Daoy (cell line): ENCODE measurements around the gene NINL. TPM values are rescaled to one million over a fixed set of nuclear protein-coding genes. Genes with fewer than 3 reads are reported as not detected.
"Not testable (repeated sequence)": the region's sequence is repeated elsewhere in the genome, so short reads cannot be mapped to it uniquely, and the experiment has no call there.

Experiments used
- DNase-seq: peaks from one replicate; pipeline ENCODE4 v3.0.0-alpha.2; 2015; ENCODE audit warnings: low read depth
- total RNA-seq: library from RNA; depleted of rRNA; stranded (reverse); fragments of >200 nt; shearing (Covaris generic); gene quantifications from 2 replicates; pipeline ENCODE4 v1.2.3, GENCODE V29; 2014

NINL gene
- total RNA-seq, 1 experiment from 2014 or later = 5.8 TPM

- DNase-seq = no peak
Observed at GRCh38 chr20:25592135-25592852, 7.0 kb upstream of the NINL start.

DNA sequence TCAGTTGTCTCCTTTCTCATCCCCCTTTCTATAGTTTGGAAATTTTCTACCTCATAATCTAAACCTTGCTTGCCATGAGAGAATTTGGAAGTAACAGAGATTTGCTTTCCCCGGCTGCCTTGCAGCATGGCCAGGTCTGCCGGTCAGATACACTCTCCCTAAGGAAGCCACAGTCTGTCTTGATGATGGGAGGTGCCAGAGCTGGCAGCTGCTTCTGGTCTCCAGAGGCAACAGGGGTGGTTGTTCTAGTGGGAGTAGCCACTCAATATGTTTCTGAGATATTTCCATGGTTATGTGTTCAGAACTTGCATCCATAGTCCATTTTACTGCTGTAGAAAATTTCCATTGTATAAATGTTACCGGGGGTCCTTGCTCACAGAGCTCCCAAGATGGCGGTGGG, 5.4 kb upstream of the NINL start:
- DNase-seq = not testable (repeated sequence)

GRCh38 chr20:25588491-25588890, 3.2 kb upstream of the NINL start:
- DNase-seq = no peak

DNA sequence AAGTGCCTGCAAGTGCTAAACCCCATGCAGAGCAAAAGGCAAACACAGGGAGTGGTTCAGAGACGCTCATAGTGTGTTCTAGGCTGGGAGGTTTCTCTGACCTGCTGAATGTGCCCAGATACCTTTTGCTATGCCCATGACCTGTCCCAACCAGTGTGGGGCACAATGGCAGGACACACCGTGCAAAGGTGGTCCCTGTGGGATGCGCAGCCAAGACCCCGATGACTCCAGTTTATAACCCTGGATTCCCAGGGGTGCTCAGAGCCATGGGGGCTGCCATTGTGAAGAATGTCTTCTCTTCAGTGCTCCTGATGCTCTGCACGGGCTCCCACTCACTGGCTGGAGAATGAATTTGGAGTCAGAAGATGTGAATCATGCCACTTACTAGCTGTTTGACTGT, 2.2 kb upstream of the NINL start:
- no peak for DNase-seq

DNA sequence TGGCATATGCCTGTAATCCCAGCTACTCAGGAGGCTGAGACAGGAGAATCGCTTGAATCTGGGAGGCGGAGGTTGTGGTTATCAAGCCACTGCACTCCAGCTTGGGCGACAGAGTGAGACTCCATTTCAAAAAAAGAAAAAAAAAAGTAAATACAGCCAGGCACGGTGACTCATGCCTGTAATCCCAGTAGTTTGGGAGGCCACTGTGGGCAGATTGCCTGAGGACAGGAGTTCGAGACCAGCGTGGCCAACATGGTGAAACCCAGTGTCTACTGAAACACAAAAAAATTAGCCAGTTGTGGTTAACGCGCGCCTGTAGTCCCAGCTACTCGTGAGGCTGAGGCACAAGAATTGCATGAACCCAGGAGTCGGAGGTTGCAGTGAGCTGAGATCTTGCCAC, 1.5 kb upstream of the NINL start:
- peak; percentile 36 for DNase-seq

DNA sequence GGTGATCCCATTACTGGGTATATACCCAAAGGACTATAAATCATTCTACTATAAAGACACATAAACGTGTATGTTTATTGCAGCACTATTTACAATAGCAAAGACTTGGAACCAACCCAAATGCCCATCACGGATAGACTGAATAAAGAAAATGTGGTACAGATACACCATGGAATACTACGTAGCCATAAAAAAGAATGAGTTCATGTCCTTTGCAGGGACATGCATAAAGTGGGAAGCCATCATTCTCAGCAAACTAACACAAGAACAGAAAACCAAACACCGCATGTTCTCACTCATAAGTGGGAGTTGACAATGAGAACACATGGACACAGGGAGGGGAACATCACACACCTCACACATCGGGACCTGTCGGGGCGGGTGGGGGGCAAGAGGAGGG, 1.7 kb downstream of the NINL start:
- DNase-seq = not testable (repeated sequence)

- DNase-seq = no peak
Observed at GRCh38 chr20:25580711-25581110, 4.6 kb downstream of the NINL start.

DNA sequence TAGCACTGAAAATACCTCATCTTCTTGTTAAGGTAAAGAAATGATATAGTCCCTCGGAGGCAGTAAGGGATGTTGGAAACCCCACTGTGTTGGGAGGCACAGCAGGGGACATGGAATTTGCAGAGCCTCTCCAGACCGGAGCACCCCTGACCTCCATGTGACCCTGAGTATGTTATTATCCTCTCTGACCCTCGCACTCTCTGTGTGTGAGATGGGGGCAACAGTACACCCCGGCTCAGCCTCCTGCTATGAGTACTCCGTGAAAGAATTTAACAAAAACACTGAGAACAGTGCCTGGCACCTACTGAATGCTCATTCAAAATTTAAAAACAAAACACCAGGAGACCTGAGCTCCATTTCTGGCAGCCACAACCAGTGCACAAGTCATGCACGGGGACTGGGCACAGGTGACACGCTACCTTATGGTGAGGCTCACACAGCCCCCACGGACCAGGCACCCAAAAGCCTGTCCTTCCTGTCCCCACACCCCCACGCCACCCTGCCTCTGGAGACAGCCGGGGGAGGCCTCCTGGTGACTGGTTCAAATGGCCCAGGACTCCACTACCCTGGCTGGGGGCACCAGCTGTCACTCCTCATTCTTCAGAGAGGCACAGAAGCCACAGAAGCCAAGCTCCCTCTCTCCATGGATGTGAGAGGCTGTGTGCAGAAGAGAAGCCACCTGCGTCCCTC, 6.1 kb downstream of the NINL start:
- peak; percentile 8 for DNase-seq

DNA sequence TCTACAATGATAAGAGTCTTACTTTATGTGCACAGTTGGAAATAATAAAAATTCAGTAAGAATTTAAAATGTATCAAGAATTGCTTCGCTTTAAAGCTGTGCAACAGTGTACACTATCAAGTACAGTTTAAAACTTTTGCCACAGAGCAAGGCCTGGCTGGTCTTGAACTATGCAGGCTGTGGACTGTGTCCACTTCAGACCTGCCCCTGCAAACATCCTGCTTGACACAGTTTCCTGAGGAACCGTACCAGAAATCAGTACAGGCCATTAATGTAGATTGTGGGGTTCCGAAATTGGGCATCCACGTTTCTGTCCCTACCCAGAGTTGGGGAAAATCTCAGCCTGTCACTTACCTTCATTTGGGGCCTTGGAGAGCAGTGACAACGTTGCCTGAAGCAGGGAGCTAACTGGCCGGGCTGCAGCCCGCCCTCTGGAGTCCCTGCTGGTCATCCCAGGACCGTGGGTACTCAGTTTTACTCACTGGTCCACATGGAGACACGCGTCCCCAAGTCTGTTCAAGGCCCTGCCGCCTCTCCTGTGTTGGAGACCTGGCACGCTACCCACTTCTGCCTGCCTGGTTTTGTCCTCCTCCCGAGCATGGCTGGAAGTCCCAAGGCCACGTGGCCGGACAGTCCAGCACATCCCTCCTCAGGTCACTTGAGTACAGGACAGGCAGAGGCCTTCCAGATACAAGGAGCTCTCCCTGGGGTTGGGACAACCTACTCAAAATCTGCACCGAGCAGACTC, 8.4 kb downstream of the NINL start:
- DNase-seq = no peak

DNA sequence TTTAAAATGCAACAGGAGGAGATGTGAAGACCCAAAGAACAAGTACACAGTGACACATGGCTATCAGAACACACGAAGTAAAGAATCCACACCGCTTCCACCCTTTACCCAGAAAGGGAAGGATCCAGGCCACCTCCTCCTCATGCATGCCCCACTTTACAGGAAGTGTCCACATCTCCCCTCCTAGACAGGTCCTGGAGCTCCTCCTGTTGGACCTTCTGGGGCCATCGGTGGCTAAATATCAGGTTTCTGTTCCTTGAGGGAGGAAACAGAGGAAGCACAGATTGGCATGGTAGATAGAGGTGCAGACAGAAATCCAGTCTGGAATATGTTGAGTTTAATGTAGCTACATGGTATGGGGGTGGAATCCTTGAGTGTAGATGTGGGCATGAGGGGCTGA, 10.9 kb downstream of the NINL start:
- DNase-seq = peak; percentile 19

GRCh38 chr20:25573288-25574251, 11.8 kb downstream of the NINL start:
- DNase-seq = no peak

DNA sequence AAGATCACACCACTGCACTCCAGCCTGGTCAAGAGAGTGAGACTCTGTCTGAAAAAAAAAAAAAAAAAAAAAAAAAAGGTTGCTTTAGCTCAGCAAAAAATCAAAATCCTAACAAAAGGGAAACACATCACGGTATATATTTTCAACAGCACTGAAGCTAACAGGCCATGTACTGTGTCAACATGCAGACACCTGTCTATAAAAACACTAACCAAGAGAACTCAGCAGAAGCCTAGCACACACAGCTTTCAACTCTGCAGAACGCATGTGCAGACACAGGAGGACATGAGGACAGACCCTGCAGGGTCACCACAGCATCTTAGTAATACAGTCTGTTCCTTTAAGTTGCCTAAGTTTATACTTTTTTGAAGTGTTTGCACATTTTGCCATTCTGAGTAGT, 13.5 kb downstream of the NINL start:
- DNase-seq = no peak

DNA sequence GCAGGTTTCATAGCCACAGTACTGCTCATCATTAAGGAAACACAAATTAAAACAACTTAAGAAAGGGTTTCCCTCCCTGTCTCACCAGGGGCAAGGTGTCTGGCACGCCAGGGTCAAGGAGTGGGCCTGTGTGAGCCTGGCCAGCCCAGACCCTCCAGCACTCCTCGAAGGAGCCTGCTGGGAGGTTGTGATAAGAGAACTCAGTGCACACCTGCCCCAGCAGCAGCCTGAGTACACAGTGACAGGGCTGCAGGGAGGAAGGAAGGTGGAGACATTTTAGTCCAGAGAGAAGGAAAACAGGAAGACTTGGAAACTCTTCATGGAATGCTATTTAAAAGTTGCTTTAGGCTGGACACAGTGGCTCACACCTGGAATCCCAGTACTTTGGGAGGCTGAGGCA, 14.1 kb downstream of the NINL start:
- no peak for DNase-seq

GRCh38 chr20:25570148-25570530, 15.2 kb downstream of the NINL start:
- DNase-seq = no peak

DNA sequence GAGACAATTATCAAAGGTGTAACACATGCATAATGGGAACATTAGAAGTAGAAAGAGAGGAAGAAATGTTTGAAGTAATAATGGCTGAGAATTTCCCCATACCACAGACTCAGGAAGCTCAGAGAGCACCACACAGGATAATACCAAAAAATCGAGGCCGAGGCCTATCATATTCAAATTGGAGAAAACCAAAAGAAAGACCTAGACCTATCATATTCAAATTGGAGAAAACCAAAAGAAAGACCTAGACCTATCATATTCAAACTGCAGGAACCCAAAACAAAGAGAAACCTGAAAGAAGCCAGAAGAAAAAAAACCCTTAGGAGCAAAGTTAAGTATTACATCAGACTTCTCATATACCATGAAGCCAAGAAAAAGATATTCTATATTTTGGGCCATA, 18.0 kb downstream of the NINL start:
- DNase-seq = no peak

DNA sequence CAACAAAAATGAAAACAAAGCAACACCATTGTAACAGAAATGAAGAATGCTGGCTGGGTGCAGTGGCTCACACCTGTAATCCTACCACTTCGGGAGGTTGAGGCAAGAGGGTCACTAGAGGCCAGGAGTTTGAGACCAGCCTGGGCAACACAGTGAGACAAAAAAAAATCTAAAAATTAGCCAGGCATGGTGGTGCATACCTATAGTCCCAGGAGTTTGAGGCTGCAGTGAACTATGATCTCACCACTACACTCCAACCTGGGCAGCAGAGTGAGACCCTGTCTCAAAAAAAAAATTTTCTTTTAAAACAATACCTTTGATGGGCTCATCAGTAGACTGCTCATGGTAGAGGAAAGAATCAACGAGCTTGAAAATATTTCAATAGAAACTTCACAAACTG, 18.5 kb downstream of the NINL start:
- no peak for DNase-seq

- no peak for DNase-seq
Observed at GRCh38 chr20:25565578-25566157, 19.7 kb downstream of the NINL start.

- no peak for DNase-seq
Observed at GRCh38 chr20:25563876-25564275, 21.5 kb downstream of the NINL start.

- DNase-seq = no peak
Observed at GRCh38 chr20:25563362-25563761, 22.0 kb downstream of the NINL start.

GRCh38 chr20:25561771-25562170, 23.6 kb downstream of the NINL start:
- not testable (repeated sequence) for DNase-seq

GRCh38 chr20:25553819-25554296, 31.5 kb downstream of the NINL start:
- DNase-seq = no peak
